GM21423 (cell line): Measurements from ENCODE around the gene ZNRF2.

Source experiments
- ATAC-seq: cut with Tn5 transposase; IDR thresholded peaks from one replicate; pipeline ENCODE4 v1.9.1; 2021; ENCODE audit warnings: mild to moderate bottlenecking, moderate library complexity; ENCODE audit not compliant: unreplicated experiment

ZNRF2 gene

GRCh38 chr7:30315589-30315988 is 31.2 kb downstream of the ZNRF2 start:
- no peak for ATAC-seq

- ATAC-seq: no peak
Observed at GRCh38 chr7:30320392-30320791, 36.0 kb downstream of the ZNRF2 start.

- no peak for ATAC-seq
Observed at GRCh38 chr7:30321089-30321881, 36.9 kb downstream of the ZNRF2 start.

- no peak for ATAC-seq
Observed at GRCh38 chr7:30321882-30322192, 37.4 kb downstream of the ZNRF2 start.

- ATAC-seq: peak; percentile 82
Observed at GRCh38 chr7:30322271-30323005, 38.0 kb downstream of the ZNRF2 start.

GRCh38 chr7:30323006-30323355 is 38.6 kb downstream of the ZNRF2 start:
- ATAC-seq: peak; percentile 47

GRCh38 chr7:30327813-30328212 is 43.4 kb downstream of the ZNRF2 start:
- ATAC-seq: no peak

GRCh38 chr7:30328381-30328780 is 44.0 kb downstream of the ZNRF2 start:
- ATAC-seq: no peak

- no peak for ATAC-seq
Observed at GRCh38 chr7:30329716-30330115, 45.3 kb downstream of the ZNRF2 start.

GRCh38 chr7:30330134-30331111 is 46.0 kb downstream of the ZNRF2 start:
- peak; percentile 93 for ATAC-seq

- ATAC-seq: no peak
Observed at GRCh38 chr7:30331338-30331737, 46.9 kb downstream of the ZNRF2 start.

GRCh38 chr7:30332549-30332948 is 48.2 kb downstream of the ZNRF2 start:
- no peak for ATAC-seq

GRCh38 chr7:30335763-30336487 is 51.5 kb downstream of the ZNRF2 start:
- ATAC-seq: no peak

- no peak for ATAC-seq
Observed at GRCh38 chr7:30344513-30344912, 60.1 kb downstream of the ZNRF2 start.

- peak; percentile 20 for ATAC-seq
Observed at GRCh38 chr7:30347226-30348082, 63.1 kb downstream of the ZNRF2 start.

GRCh38 chr7:30348083-30348560 is 63.7 kb downstream of the ZNRF2 start:
- ATAC-seq: peak; percentile 79

GRCh38 chr7:30349170-30349569 is 64.8 kb downstream of the ZNRF2 start:
- ATAC-seq: no peak

GRCh38 chr7:30349816-30350215 is 65.4 kb downstream of the ZNRF2 start:
- no peak for ATAC-seq

GRCh38 chr7:30351286-30351685 is 66.9 kb downstream of the ZNRF2 start:
- ATAC-seq: no peak

- no peak for ATAC-seq
Observed at GRCh38 chr7:30351724-30352123, 67.3 kb downstream of the ZNRF2 start.
